ENCODE data around the gene SCN5A. TPM values are rescaled to one million over a fixed set of nuclear protein-coding genes. Genes with fewer than 3 reads are reported as not detected.

The SCN5A gene
- total and polyA plus RNA-seq, 2 experiments from 2014 or later, result 10.2 to 10.6 TPM

DNA sequence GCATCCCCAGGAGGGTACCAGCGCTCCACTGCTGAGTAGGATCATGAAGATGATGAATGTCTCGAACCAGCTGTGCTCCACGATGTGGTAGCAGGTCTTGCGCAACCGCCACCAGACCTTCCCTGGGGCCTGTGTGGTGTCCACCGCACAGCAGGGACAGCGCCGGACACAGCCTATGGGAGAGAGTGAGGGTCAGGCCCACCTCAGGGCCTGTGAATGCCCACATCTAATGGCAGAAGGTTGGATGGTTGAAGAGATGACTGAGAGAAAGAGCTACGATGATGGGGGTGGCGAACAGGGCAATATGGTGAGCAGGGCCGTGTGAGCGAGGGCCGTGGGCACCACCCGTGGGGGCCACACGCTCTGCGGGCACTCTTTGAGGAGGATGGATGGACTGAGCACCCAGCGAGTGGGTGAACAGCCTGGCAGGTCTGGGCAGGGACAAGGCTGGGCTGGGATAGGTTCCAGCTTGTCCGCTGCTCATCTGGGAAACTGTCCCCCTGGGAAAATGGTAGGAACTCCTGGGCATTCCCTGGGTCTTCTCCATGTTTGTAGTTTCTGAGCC lies 74.1 kb downstream of the SCN5A start:
- peaks cover 8% of the 10 kb centered on the region for H3K27me3 Mint-ChIP-seq (ENCODE audit: insufficient read depth, low read depth, poor library complexity)
- Histone ChIP-seq H3K36me3 (ENCODE audit: insufficient read depth) (no peaks in the 10 kb centered on the region), H2AFZ (no peak overlapping the region), H3K4me2 (no peak overlapping the region), H3K79me2 (replicated peaks; ENCODE audit: insufficient read depth) (no peaks in the 10 kb centered on the region), H3K27ac (ENCODE audit: low read depth) (no peak overlapping the region), H3F3A (replicated peaks; ENCODE audit: low read depth) (no peaks in the 10 kb centered on the region), H3K4me1 (ENCODE audit: insufficient read depth) (no peaks in the 10 kb centered on the region), H4K20me1 (replicated peaks; ENCODE audit: insufficient read depth) (no peaks in the 10 kb centered on the region), H3K4me3 (no peak overlapping the region), H3K9me2 (ENCODE audit: insufficient read depth) (no peaks in the 10 kb centered on the region), H3K27me3 (ENCODE audit: insufficient read depth) (no peaks in the 10 kb centered on the region)
- ATAC-seq (no peak), DNase-seq (ENCODE audit: low spot score) (no peak)
- peaks cover 4% of the 10 kb centered on the region; the same call in 1 of the 3 replicates for H3K36me3 Mint-ChIP-seq (ENCODE audit: low read depth)
- no peak overlapping the region for H3K4me3 Mint-ChIP-seq
- no peak overlapping the region for H3K27ac Mint-ChIP-seq
- TF ChIP-seq CREB1 (CRISPR knock-in tag; IDR thresholded peaks at IDR 0.05; ENCODE audit: low read depth) (no peak), EZH2phosphoT487 (IDR thresholded peaks at IDR 0.05; ENCODE audit: unreplicated experiment) (no peak), JUNB (IDR thresholded peaks at IDR 0.05; ENCODE audit: unreplicated experiment) (no peak), POLR2AphosphoS5 (IDR thresholded peaks at IDR 0.05; ENCODE audit: low read depth) (no peak), STAT1 (IDR thresholded peaks at IDR 0.05; ENCODE audit: unreplicated experiment) (no peak), EZH2 (IDR thresholded peaks at IDR 0.05; ENCODE audit: low read depth, unreplicated experiment) (no peak), ETS1 (IDR thresholded peaks at IDR 0.05) (no peak)
- TF ChIP-seq, protein P1, sequence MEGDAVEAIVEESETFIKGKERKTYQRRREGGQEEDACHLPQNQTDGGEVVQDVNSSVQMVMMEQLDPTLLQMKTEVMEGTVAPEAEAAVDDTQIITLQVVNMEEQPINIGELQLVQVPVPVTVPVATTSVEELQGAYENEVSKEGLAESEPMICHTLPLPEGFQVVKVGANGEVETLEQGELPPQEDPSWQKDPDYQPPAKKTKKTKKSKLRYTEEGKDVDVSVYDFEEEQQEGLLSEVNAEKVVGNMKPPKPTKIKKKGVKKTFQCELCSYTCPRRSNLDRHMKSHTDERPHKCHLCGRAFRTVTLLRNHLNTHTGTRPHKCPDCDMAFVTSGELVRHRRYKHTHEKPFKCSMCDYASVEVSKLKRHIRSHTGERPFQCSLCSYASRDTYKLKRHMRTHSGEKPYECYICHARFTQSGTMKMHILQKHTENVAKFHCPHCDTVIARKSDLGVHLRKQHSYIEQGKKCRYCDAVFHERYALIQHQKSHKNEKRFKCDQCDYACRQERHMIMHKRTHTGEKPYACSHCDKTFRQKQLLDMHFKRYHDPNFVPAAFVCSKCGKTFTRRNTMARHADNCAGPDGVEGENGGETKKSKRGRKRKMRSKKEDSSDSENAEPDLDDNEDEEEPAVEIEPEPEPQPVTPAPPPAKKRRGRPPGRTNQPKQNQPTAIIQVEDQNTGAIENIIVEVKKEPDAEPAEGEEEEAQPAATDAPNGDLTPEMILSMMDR (conservative IDR thresholded peaks at IDR 0.05; ENCODE audit: low read depth in 2 of 2), result no peak
- no peaks in the 10 kb centered on the region for H3K9me3 Mint-ChIP-seq
- H3K4me1 Mint-ChIP-seq, result peaks cover 13% of the 10 kb centered on the region; the same call in 2 of the 3 replicates

GRCh38 chr3:38574411-38575278 lies 74.8 kb downstream of the SCN5A start:
- Histone ChIP-seq H3K4me1 (ENCODE audit: insufficient read depth) (no peaks in the 10 kb centered on the region), H3K27ac (ENCODE audit: low read depth) (no peak overlapping the region), H3F3A (replicated peaks; ENCODE audit: low read depth) (no peaks in the 10 kb centered on the region), H4K20me1 (replicated peaks; ENCODE audit: insufficient read depth) (no peaks in the 10 kb centered on the region), H2AFZ (no peak overlapping the region), H3K4me2 (no peak overlapping the region), H3K9me2 (ENCODE audit: insufficient read depth) (no peaks in the 10 kb centered on the region), H3K4me3 (no peak overlapping the region), H3K27me3 (ENCODE audit: insufficient read depth) (no peaks in the 10 kb centered on the region), H3K36me3 (ENCODE audit: insufficient read depth) (no peaks in the 10 kb centered on the region), H3K79me2 (replicated peaks; ENCODE audit: insufficient read depth) (no peaks in the 10 kb centered on the region)
- Mint-ChIP-seq H3K36me3 (ENCODE audit: low read depth) (peaks cover 4% of the 10 kb centered on the region; the same call in 1 of the 3 replicates), H3K27me3 (ENCODE audit: insufficient read depth, low read depth, poor library complexity) (peaks cover 8% of the 10 kb centered on the region), H3K9me3 (no peaks in the 10 kb centered on the region), H3K4me3 (no peak overlapping the region), H3K27ac (no peak overlapping the region), H3K4me1 (peaks cover 10% of the 10 kb centered on the region; the same call in 2 of the 3 replicates)
- ATAC-seq (no peak; the same call in 2 of the 3 replicates), DNase-seq (ENCODE audit: low spot score) (no peak)
- TF ChIP-seq JUNB (IDR thresholded peaks at IDR 0.05; ENCODE audit: unreplicated experiment), result no peak
- no peak for TF ChIP-seq STAT1 (IDR thresholded peaks at IDR 0.05; ENCODE audit: unreplicated experiment)
- no peak for TF ChIP-seq NANOG (IDR thresholded peaks at IDR 0.05; ENCODE audit: borderline replicate concordance)
- no peak for TF ChIP-seq ZNF331 (CRISPR knock-in tag; IDR thresholded peaks at IDR 0.05; ENCODE audit: low read depth)
- no peak for TF ChIP-seq EZH2 (IDR thresholded peaks at IDR 0.05; ENCODE audit: low read depth, unreplicated experiment)
- no peak for TF ChIP-seq CREB1 (CRISPR knock-in tag; IDR thresholded peaks at IDR 0.05; ENCODE audit: low read depth)
- TF ChIP-seq, protein P2, sequence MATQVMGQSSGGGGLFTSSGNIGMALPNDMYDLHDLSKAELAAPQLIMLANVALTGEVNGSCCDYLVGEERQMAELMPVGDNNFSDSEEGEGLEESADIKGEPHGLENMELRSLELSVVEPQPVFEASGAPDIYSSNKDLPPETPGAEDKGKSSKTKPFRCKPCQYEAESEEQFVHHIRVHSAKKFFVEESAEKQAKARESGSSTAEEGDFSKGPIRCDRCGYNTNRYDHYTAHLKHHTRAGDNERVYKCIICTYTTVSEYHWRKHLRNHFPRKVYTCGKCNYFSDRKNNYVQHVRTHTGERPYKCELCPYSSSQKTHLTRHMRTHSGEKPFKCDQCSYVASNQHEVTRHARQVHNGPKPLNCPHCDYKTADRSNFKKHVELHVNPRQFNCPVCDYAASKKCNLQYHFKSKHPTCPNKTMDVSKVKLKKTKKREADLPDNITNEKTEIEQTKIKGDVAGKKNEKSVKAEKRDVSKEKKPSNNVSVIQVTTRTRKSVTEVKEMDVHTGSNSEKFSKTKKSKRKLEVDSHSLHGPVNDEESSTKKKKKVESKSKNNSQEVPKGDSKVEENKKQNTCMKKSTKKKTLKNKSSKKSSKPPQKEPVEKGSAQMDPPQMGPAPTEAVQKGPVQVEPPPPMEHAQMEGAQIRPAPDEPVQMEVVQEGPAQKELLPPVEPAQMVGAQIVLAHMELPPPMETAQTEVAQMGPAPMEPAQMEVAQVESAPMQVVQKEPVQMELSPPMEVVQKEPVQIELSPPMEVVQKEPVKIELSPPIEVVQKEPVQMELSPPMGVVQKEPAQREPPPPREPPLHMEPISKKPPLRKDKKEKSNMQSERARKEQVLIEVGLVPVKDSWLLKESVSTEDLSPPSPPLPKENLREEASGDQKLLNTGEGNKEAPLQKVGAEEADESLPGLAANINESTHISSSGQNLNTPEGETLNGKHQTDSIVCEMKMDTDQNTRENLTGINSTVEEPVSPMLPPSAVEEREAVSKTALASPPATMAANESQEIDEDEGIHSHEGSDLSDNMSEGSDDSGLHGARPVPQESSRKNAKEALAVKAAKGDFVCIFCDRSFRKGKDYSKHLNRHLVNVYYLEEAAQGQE (IDR thresholded peaks at IDR 0.05; ENCODE audit: unreplicated experiment), result no peak
- TF ChIP-seq ETS1 (IDR thresholded peaks at IDR 0.05), result no peak
- no peak for TF ChIP-seq EZH2phosphoT487 (IDR thresholded peaks at IDR 0.05; ENCODE audit: unreplicated experiment)
- TF ChIP-seq POLR2AphosphoS5 (IDR thresholded peaks at IDR 0.05; ENCODE audit: low read depth), result no peak
